ENCODE measurements around the gene ACO1.

The ACO1 gene

DNA sequence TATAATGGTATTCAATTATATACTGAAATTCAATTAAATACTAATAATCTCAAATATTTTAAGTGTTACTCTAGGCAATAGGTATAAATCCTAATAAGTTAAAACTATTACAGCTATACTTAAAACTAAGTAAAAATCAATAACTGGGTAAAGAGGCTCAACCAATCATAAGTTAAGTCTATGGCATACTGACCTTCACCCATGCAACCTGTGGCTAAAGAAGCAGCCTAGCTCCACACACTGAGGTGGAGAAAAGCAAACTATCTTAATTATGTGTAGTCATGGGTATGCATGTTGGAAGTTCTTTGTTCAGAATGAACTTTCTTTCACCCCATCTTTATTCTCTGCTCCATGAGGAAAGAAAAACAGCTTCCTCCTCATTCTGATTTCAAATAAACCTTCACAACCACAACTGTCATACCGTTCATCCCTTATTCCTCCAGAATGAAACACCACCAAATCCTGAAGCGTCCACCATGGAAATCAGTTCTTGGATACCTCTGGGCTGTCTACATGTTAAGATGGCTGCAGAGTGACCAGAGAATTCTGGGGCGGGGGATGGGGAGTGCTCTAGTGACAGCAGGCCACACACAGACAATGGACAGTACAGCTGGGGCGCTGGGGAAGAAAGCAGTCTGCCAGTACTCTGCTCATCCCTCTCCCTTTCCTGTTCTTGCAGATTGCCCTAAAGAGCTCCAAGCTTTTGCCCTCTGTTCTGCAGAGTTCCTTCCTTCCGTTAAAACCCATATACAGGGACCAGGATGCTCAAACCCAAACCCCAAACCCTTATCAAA is 79.3 kb downstream of the ACO1 start:
- H3K4me3 ChIP-seq (ENCODE audit: control insufficient read depth, low read depth, low read length): no peak overlapping the region

DNA sequence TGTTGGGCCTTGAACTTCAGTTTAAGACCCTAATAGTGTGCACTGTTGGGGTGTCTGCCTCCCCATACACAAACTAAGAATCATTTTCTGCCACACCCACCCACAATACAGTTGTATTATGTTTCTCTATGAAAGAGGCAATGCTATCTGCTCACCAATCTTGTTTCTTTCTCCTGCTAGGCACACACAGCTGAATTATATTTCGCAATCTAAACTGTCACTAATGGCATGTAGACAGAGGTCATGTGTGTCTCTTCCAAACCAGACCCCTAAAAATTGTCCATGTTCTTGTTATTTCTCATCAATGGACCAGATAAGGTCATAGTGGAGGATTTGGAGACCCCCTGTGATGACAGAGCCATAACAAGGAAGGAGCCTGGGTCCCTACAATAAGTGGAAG is 84.3 kb downstream of the ACO1 start:
- no peak overlapping the region for H3K4me3 ChIP-seq (ENCODE audit: control insufficient read depth, low read depth, low read length)
- TF ChIP-seq, protein P1, sequence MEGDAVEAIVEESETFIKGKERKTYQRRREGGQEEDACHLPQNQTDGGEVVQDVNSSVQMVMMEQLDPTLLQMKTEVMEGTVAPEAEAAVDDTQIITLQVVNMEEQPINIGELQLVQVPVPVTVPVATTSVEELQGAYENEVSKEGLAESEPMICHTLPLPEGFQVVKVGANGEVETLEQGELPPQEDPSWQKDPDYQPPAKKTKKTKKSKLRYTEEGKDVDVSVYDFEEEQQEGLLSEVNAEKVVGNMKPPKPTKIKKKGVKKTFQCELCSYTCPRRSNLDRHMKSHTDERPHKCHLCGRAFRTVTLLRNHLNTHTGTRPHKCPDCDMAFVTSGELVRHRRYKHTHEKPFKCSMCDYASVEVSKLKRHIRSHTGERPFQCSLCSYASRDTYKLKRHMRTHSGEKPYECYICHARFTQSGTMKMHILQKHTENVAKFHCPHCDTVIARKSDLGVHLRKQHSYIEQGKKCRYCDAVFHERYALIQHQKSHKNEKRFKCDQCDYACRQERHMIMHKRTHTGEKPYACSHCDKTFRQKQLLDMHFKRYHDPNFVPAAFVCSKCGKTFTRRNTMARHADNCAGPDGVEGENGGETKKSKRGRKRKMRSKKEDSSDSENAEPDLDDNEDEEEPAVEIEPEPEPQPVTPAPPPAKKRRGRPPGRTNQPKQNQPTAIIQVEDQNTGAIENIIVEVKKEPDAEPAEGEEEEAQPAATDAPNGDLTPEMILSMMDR (IDR thresholded peaks at IDR 0.05; ENCODE audit: control insufficient read depth, insufficient read depth, low read depth, low read length, missing control alignments): no peak
- DNase-seq (ENCODE audit: low read depth): no peak

More for the DNA sequence above, 79.3 kb downstream of the ACO1 start:
- TF ChIP-seq, protein P1 (IDR thresholded peaks at IDR 0.05; ENCODE audit: control insufficient read depth, insufficient read depth, low read depth, low read length, missing control alignments): no peak
- DNase-seq (ENCODE audit: low read depth): no peak

GRCh38 chr9:32472344-32472743 is 87.9 kb downstream of the ACO1 start:
- no peak for DNase-seq (ENCODE audit: low read depth)
- H3K4me3 ChIP-seq (ENCODE audit: control insufficient read depth, low read depth, low read length): no peak overlapping the region
- TF ChIP-seq, protein P1 (IDR thresholded peaks at IDR 0.05; ENCODE audit: control insufficient read depth, insufficient read depth, low read depth, low read length, missing control alignments): no peak

GRCh38 chr9:32483343-32483742 is 98.9 kb downstream of the ACO1 start:
- H3K4me3 ChIP-seq (ENCODE audit: control insufficient read depth, low read depth, low read length): no peak overlapping the region
- TF ChIP-seq, protein P1 (IDR thresholded peaks at IDR 0.05; ENCODE audit: control insufficient read depth, insufficient read depth, low read depth, low read length, missing control alignments): no peak
- no peak for DNase-seq (ENCODE audit: low read depth)

DNA sequence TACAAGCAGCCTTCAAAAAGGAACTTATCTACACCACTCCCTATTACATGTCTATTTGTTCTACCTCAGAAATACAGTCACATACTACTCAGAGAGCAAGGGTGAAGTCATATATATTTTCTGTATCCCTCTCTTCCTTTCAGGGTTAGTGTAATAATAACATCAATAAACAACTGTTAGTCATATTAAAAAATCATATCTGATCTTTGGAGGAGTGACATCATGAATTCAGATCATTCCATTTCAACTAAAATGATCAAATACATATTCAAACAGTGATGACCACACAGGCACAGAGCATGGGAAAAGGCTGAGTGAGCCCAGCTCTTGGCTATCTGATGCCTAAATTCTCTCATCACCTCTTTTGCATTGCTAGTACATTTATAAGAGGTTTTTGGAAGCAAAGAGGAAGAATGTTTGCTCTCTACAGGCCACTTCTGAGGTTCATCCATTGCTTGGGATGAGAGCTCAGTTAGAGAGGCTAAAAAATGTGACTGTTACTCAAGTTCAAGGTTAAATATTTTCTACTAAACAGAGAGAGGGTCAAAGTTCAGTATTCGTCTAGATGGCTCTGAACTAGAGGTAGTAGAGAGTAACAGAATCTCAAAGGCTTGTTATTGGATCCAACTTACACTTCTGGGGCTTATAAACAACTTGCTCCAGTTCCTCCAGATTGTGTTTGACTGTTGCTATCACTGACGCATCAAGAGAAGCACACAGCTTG is 102.6 kb downstream of the ACO1 start:
- no peak for DNase-seq (ENCODE audit: low read depth)
- TF ChIP-seq, protein P1 (IDR thresholded peaks at IDR 0.05; ENCODE audit: control insufficient read depth, insufficient read depth, low read depth, low read length, missing control alignments): no peak
- no peak overlapping the region for H3K4me3 ChIP-seq (ENCODE audit: control insufficient read depth, low read depth, low read length)

- no peak for DNase-seq (ENCODE audit: low read depth)
- TF ChIP-seq, protein P1 (IDR thresholded peaks at IDR 0.05; ENCODE audit: control insufficient read depth, insufficient read depth, low read depth, low read length, missing control alignments): no peak
- no peak overlapping the region for H3K4me3 ChIP-seq (ENCODE audit: control insufficient read depth, low read depth, low read length)
These were observed 103.5 kb downstream of the ACO1 start for GRCh38 chr9:32487981-32488380.
